ENCODE results near the gene CCDC34.
"Not testable (repeated sequence)": the region's sequence is repeated elsewhere in the genome, so short reads cannot be mapped to it uniquely, and the experiment has no call there.

Gene CCDC34

DNA sequence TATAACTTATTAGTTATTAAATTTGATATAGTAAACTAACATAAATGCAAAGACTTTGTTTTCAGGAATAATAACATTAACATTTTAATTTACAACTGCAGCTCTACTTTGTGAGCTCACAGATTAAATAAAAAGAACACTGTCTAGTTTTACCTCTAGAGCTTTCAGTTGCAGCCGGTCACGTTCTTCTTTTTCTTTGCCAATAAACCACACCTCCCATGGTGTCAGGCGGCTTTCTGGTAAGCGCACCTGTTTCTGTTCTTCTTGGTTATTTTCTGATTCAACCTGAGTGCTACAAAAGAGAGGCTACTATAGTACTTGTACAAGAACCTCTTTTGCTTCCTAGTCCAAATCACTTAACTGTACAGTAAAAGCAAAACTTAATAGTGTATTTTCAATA is 5.8 kb downstream of the CCDC34 start:
- no peak for DNase-seq

GRCh38 chr11:27356624-27357222 is 6.3 kb downstream of the CCDC34 start:
- no peak for DNase-seq

GRCh38 chr11:27355575-27356104 is 7.4 kb downstream of the CCDC34 start:
- no peak for DNase-seq

GRCh38 chr11:27354359-27354965 is 8.6 kb downstream of the CCDC34 start:
- no peak for DNase-seq

- no peak for DNase-seq
Measured at GRCh38 chr11:27353593-27354358, 9.2 kb downstream of the CCDC34 start.

GRCh38 chr11:27352781-27353180 is 10.2 kb downstream of the CCDC34 start:
- DNase-seq, result no peak

- no peak for DNase-seq
Measured at GRCh38 chr11:27350511-27350910, 12.5 kb downstream of the CCDC34 start.

DNA sequence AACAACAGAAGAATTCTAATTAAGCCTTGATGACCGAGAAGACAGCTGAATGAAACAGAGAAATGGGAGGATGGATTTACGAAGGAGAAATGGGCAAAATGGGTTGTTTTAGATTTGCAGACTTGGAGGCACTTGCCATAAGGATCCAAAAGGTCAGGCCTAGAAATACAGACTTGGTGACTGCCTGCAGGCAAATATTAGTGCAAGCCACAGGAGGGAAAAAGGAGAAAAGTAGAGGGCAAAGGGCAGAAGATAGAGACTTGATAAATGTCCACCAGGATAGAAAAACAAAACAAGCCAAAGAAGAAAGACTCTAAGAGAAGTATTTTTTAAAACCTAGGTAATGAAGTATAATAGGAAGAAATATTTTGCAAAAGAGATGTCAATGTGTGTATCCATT is 13.1 kb downstream of the CCDC34 start:
- no peak for DNase-seq

GRCh38 chr11:27348340-27348873 is 14.6 kb downstream of the CCDC34 start:
- no peak for DNase-seq

- no peak for DNase-seq
Measured at GRCh38 chr11:27347359-27348339, 15.4 kb downstream of the CCDC34 start.

DNA sequence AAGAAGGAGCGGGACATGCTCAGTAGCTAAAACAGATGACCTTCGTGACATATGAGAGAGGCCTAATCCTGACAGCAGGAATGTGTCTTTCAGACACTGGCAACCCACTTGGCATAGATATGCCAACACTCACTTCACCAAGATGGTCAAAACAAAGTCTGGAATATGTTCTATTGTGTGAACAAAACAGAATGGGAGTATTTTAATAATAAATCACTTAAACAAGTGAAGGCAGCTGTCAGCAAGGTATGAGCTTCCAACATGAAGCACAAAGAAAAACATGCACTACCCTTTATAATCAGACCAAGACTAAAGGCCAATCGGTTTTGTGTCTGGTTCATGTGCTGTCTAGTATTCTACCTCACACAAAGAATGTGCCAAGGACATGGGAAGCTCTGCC is 23.1 kb downstream of the CCDC34 start:
- no peak for DNase-seq

DNA sequence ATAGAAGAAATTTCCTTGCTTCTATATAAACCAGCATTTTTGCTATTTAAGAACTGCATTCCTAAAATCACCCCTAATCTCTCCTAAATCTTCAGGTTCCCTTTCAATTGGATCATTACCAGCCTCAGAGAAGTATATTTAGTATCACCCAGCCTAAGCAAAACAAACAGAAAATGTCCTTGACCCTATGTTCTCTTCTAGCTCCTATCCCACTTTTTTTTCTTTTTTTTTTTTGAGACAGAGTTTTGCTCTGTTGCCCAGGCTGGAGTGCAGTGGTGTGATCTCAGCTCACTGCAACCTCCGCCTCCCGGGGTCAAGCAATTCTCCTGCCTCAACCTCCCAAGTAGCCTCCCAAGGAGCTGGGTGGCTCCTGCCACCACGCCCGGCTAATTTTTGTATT is 28.3 kb downstream of the CCDC34 start:
- not testable (repeated sequence) for DNase-seq

- DNase-seq, result no peak
Measured at GRCh38 chr11:27331981-27332380, 31.0 kb downstream of the CCDC34 start.

- DNase-seq, result no peak
Measured at GRCh38 chr11:27330633-27331270, 32.3 kb downstream of the CCDC34 start.

- no peak for DNase-seq
Measured at GRCh38 chr11:27329867-27330632, 33.0 kb downstream of the CCDC34 start.

- no peak for DNase-seq
Measured at GRCh38 chr11:27328614-27329013, 34.4 kb downstream of the CCDC34 start.

DNA sequence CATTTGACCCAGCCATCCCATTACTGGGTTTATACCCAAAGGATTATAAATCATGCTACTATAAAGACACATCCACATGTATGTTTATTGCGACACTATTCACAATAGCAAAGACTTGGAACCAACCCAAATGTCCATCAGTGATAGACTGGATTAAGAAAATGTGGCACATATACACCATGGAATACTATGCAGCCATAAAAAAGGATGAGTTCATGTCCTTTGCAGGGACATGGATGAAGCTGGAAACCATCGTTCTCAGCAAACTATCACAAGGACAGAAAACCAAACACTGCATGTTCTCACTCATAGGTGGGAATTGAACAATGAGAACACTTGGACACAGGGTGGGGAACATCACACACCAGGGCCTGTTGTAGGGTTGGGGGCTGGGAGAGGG is 36.0 kb downstream of the CCDC34 start:
- not testable (repeated sequence) for DNase-seq

DNA sequence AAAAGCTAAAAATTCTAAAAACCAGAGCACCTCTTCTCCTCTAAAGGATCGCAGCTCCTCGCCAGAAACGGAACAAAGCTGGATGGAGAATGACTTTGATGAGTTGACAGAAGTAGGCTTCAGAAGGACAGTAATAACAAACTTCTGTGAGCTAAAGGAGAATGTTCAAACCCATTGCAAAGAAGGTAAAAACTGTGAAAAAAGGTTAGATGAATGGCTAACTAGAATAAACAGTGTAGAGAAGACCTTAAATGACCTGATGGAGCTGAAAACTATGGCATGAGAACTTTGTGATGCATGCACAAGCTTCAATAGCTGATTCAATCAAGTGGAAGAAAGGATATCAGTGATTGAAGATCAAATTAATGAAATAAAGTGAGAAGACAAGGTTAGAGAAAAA is 40.8 kb downstream of the CCDC34 start:
- DNase-seq, result not testable (repeated sequence)

GRCh38 chr11:27321340-27321739 is 41.7 kb downstream of the CCDC34 start:
- not testable (repeated sequence) for DNase-seq

DNA sequence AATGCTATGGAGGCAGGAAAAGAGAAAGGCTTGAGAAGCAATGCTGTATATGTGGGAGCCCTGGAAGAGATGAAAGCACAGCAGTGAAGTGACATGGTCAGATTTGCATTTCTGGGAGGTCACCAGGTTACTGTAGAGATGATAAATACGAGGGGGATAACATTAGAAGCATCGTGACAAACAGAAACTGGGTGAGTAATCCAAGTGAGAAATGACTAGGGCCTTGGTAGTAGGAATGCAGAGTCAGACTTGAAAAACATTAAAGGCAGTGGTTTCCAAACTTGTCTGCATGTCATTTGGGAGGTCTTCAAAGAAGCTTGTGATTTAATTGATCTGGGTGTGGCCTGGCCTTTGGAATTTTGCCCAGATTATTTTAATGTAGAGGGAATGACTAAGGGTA is 43.9 kb downstream of the CCDC34 start:
- DNase-seq, result no peak

- no peak for DNase-seq
Measured at GRCh38 chr11:27317751-27318150, 45.3 kb downstream of the CCDC34 start.

Data from effector CD8-positive, alpha-beta T cell (primary cell).